Liver (tissue), 9 donors: ENCODE results near the gene PRKN. TPM values are rescaled to one million over a fixed set of nuclear protein-coding genes. Genes with fewer than 3 reads are reported as not detected.

Experiments
- DNase-seq: peaks from one replicate; pipeline ENCODE4 v3.0.0-alpha.2; 2017; ENCODE audit warnings: low spot score
- H3K27ac ChIP-seq, 2 donors: one replicate each; pipeline ENCODE4 v1.7.0; 2013; ENCODE audit warnings: inconsistent platforms in 2 of 2, low read length in 2 of 2, control low read depth in 1 of 2, low read depth in 1 of 2, mild to moderate bottlenecking in 1 of 2
- H3K27me3 ChIP-seq, 4 donors: one replicate each; pipeline versions ENCODE4 v1.6.1 to v1.7.0; 2013; ENCODE audit warnings: low read length in 3 of 4, inconsistent platforms in 1 of 4, mild to moderate bottlenecking in 1 of 4, moderate library complexity in 1 of 4; ENCODE audit not compliant: control insufficient read depth in 4 of 4, insufficient read depth in 4 of 4
- H3K36me3 ChIP-seq, 4 donors: one replicate each; pipeline versions ENCODE4 v1.6.1 to v1.7.0; 2013; ENCODE audit warnings: low read length in 3 of 4, mild to moderate bottlenecking in 3 of 4, low read depth in 1 of 4, moderate library complexity in 1 of 4; ENCODE audit not compliant: control insufficient read depth in 4 of 4, insufficient read depth in 3 of 4
- H3K4me1 ChIP-seq, 4 donors: one replicate each; pipeline versions ENCODE4 v1.6.1 to v1.7.0; 2013; ENCODE audit warnings: low read length in 3 of 4, mild to moderate bottlenecking in 3 of 4, moderate library complexity in 1 of 4; ENCODE audit not compliant: control insufficient read depth in 4 of 4, insufficient read depth in 4 of 4
- H3K4me3 ChIP-seq, 3 donors: one replicate each; pipeline versions ENCODE4 v1.6.1 to v1.7.0; 2013; ENCODE audit warnings: low read length in 3 of 3, control low read depth in 1 of 3, low read depth in 1 of 3, mild to moderate bottlenecking in 1 of 3
- H3K9ac ChIP-seq, 2 donors: one replicate each; pipeline ENCODE4 v1.7.0; 2013; ENCODE audit warnings: low read length in 2 of 2, mild to moderate bottlenecking in 2 of 2, moderate library complexity in 2 of 2, control low read depth in 1 of 2, low read depth in 1 of 2
- H3K9me3 ChIP-seq, 4 donors: one replicate each; pipeline versions ENCODE4 v1.6.1 to v1.7.0; 2013; ENCODE audit warnings: low read length in 3 of 4; ENCODE audit not compliant: control insufficient read depth in 4 of 4
- CTCF ChIP-seq: fragments of 150-350 bp; IDR thresholded peaks from 2 replicates; pipeline ENCODE4 v1.5.1; 2017; ENCODE audit warnings: improper control_type of control experiment, low read depth, low read length; ENCODE audit not compliant: missing input control
- EGR1 ChIP-seq, 2 donors: IDR thresholded peaks; 2 replicates each; pipeline ENCODE4 v1.6.1; 2016 to 2018; ENCODE audit warnings: antibody characterized with exemption in 2 of 2, low read depth in 2 of 2
- FOXA1 ChIP-seq: IDR thresholded peaks from 2 replicates; pipeline ENCODE4 v1.6.1; 2016; ENCODE audit warnings: antibody characterized with exemption
- FOXA2 ChIP-seq: IDR thresholded peaks from 2 replicates; pipeline ENCODE4 v1.6.1; 2016; ENCODE audit warnings: antibody characterized with exemption
- GABPA ChIP-seq, 2 donors: IDR thresholded peaks in 1 of 2; conservative IDR thresholded peaks in 1 of 2; 2 replicates each; pipeline ENCODE4 v1.6.1; 2016; ENCODE audit warnings: antibody characterized with exemption in 2 of 2, mild to moderate bottlenecking in 1 of 2, moderate library complexity in 1 of 2
- HNF4G ChIP-seq: IDR thresholded peaks from 2 replicates; pipeline ENCODE4 v1.6.1; 2016; ENCODE audit warnings: antibody characterized with exemption
- JUND ChIP-seq, 2 donors: IDR thresholded peaks; 2 replicates each; pipeline ENCODE4 v1.6.1; 2016; ENCODE audit warnings: antibody characterized with exemption in 2 of 2
- RAD21 ChIP-seq, 2 donors: IDR thresholded peaks; 2 replicates each; pipeline ENCODE4 v1.6.1; 2016; ENCODE audit warnings: antibody characterized with exemption in 2 of 2, mild to moderate bottlenecking in 2 of 2
- RXRA ChIP-seq, 2 donors: IDR thresholded peaks; 2 replicates each; pipeline ENCODE4 v1.6.1; 2017 to 2018; ENCODE audit warnings: antibody characterized with exemption in 2 of 2, mild to moderate bottlenecking in 1 of 2
- SP1 ChIP-seq: IDR thresholded peaks from 2 replicates; pipeline ENCODE4 v1.6.1; 2018; ENCODE audit warnings: antibody characterized with exemption, mild to moderate bottlenecking
- TAF1 ChIP-seq: conservative IDR thresholded peaks from 2 replicates; pipeline ENCODE4 v1.6.1; 2016; ENCODE audit warnings: antibody characterized with exemption, mild to moderate bottlenecking
- YY1 ChIP-seq: IDR thresholded peaks from 2 replicates; pipeline ENCODE4 v1.6.1; 2016; ENCODE audit warnings: antibody characterized with exemption, mild to moderate bottlenecking
- ZBTB33 ChIP-seq: IDR thresholded peaks from 2 replicates; pipeline ENCODE4 v1.6.1; 2016; ENCODE audit warnings: antibody characterized with exemption
- WGBS: extraction: QIAGEN DNeasy Blood & Tissue Kit; methylation state at CpG from one replicate; pipeline ENCODE4 v1.1.7; 2013; 5-methylcytosine and 5-hydroxymethylcytosine counted together
- polyA plus RNA-seq, 2 donors: library from polyadenylated mRNA; stranded (reverse) in 1 of 2; unstranded in 1 of 2; fragments of 200-250 nt in 1 of 2; fragments of >200 nt in 1 of 2; fragmentation: Nextera tagmentation in 1 of 2; extraction: Ambion mirVana in 1 of 2; gene quantifications; one replicate each; pipeline versions ENCODE4 v1.2.1 to v1.2.3, GENCODE V29; 2013 to 2015
- total RNA-seq, 2 donors: library from RNA; depleted of rRNA; stranded (reverse); fragments of >200 nt; gene quantifications; one replicate each; pipeline ENCODE4 v1.2.3, GENCODE V29; 2014
- TF ChIP-seq, protein P1 (sequence below): IDR thresholded peaks from 2 replicates; pipeline ENCODE4 v1.6.1; 2016; ENCODE audit warnings: antibody characterized with exemption
- donor health status: healthy.
- donor health status: healthy.
- donor health status: healthy.
- donor health status: healthy.
- donor health status: healthy.

PRKN gene
- total and polyA plus RNA-seq, 4 donors, result 0.47 to 4.1 (median 3.2) TPM

- Histone ChIP-seq H3K4me3 (no peak overlapping the region), H3K4me1 (no peaks in the 10 kb centered on the region), H3K9ac (no peak overlapping the region), H3K27ac (no peak overlapping the region), H3K36me3 (no peaks in the 10 kb centered on the region), H3K27me3 (no peaks in the 10 kb centered on the region), H3K9me3 (no peaks in the 10 kb centered on the region)
- no peak for TF ChIP-seq RXRA (IDR thresholded peaks at IDR 0.05)
- no peak for TF ChIP-seq FOXA2
- TF ChIP-seq, protein P1, sequence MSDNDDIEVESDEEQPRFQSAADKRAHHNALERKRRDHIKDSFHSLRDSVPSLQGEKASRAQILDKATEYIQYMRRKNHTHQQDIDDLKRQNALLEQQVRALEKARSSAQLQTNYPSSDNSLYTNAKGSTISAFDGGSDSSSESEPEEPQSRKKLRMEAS, result no peak
- TF ChIP-seq JUND (IDR thresholded peaks at IDR 0.05), result no peak
- DNase-seq, result no peak
These were observed 29.1 kb downstream of the PRKN start for GRCh38 chr6:162698440-162698839.

DNA sequence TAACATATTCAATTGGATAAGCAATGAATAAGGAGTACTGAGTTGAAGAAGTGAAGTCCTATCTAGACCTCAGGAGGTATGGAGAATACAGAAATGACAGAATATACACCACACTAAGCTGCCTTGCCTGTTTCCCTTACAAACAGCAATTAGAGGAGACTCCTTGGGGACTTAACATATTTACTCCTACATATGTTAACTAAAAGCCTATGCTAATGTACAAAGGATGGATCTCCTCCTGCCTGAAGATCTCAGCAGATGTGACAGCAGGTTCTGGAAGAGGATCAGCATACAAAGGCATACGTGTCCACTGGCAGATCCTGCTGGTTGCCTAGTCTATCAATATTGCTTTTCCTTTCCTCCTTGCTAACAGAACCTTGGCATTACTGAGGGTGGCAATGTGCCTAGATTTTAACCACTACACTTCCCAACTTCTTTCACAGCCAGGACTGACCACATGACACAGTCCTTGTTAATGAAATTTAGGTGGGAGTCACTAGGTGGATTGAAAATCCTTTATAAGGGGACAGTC lies 29.6 kb downstream of the PRKN start:
- no peak for DNase-seq
- 38% methylated on average over 1 of the region's 1 CpG for WGBS

GRCh38 chr6:162690158-162690557 lies 37.4 kb downstream of the PRKN start:
- H3K9ac ChIP-seq, result no peak overlapping the region
- WGBS, result 70% methylated on average over 5 of the region's 5 CpGs
- no peaks in the 10 kb centered on the region for H3K9me3 ChIP-seq
- no peaks in the 10 kb centered on the region for H3K27me3 ChIP-seq
- no peak overlapping the region for H3K27ac ChIP-seq
- TF ChIP-seq YY1, result no peak
- no peak for TF ChIP-seq FOXA2
- no peak for TF ChIP-seq HNF4G
- H3K4me1 ChIP-seq, result no peaks in the 10 kb centered on the region
- no peak overlapping the region for H3K4me3 ChIP-seq
- H3K36me3 ChIP-seq, result no peaks in the 10 kb centered on the region
- no peak for DNase-seq

More for the DNA sequence above, 29.6 kb downstream of the PRKN start:
- Histone ChIP-seq H3K4me1 (no peaks in the 10 kb centered on the region), H3K4me3 (no peak overlapping the region), H3K9ac (no peak overlapping the region), H3K27me3 (no peaks in the 10 kb centered on the region), H3K27ac (no peak overlapping the region), H3K36me3 (no peaks in the 10 kb centered on the region), H3K9me3 (no peaks in the 10 kb centered on the region)
- TF ChIP-seq FOXA1 (no peak), HNF4G (no peak), CTCF (no peak), RAD21 (IDR thresholded peaks at IDR 0.05) (no peak), SP1 (no peak)

DNA sequence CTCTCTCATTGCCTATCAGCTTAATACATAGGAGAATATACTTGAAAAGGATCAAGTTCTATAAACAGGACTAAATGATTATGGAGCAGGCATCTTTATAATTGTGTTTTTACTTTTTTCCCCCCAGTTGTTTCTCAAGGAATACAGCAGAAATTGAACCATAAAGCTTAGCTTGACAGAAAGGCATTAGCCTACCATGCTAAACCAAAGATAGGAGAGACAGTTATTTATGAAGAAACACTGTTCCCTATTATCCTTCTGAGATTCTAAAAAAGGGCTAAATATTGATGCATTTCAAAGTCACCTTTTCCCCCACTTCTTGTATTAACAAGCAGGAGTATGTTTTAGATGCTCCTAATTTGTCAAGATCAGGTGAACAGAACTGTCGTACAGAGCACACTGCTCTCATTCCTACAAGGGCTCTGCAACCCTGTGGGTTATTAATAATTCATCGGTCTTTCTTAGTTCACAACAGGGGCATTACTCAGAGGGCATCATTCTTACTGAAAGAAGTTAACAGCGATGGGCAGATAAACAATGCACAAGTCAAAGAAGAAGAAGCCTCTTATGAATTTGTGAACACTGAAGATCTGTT lies 38.7 kb downstream of the PRKN start:
- no peaks in the 10 kb centered on the region for H3K36me3 ChIP-seq
- H3K4me1 ChIP-seq, result no peaks in the 10 kb centered on the region
- no peak overlapping the region for H3K27ac ChIP-seq
- no peak overlapping the region for H3K4me3 ChIP-seq
- WGBS, result 96% methylated on average over 3 of the region's 3 CpGs
- no peaks in the 10 kb centered on the region for H3K9me3 ChIP-seq
- DNase-seq, result no peak
- no peaks in the 10 kb centered on the region for H3K27me3 ChIP-seq
- no peak overlapping the region for H3K9ac ChIP-seq
- no peak for TF ChIP-seq RAD21 (IDR thresholded peaks at IDR 0.05)
- TF ChIP-seq EGR1 (IDR thresholded peaks at IDR 0.05; ENCODE audit: low read depth in 2 of 2), result no peak
- TF ChIP-seq CTCF, result no peak
- no peak for TF ChIP-seq FOXA2
- no peak for TF ChIP-seq SP1
- no peak for TF ChIP-seq HNF4G
- TF ChIP-seq TAF1, result no peak
- TF ChIP-seq FOXA1, result no peak
- no peak for TF ChIP-seq JUND (IDR thresholded peaks at IDR 0.05)
- no peak for TF ChIP-seq GABPA (IDR thresholded peaks at IDR 0.05 in 1 of 2, conservative IDR thresholded peaks at IDR 0.05 in 1 of 2)
- TF ChIP-seq ZBTB33, result no peak
- TF ChIP-seq, protein P1, result no peak
- no peak for TF ChIP-seq RXRA (IDR thresholded peaks at IDR 0.05)
